HG02798 (cell line): ENCODE results near the gene PEDS1.
"Not testable (repeated sequence)": the region's sequence is repeated elsewhere in the genome, so short reads cannot be mapped to it uniquely, and the experiment has no call there.

ENCODE experiments used
- ATAC-seq: cut with Tn5 transposase; IDR thresholded peaks from one replicate; pipeline ENCODE4 v1.9.1; 2021; ENCODE audit warnings: mild to moderate bottlenecking; ENCODE audit not compliant: unreplicated experiment, poor library complexity

PEDS1 gene

DNA sequence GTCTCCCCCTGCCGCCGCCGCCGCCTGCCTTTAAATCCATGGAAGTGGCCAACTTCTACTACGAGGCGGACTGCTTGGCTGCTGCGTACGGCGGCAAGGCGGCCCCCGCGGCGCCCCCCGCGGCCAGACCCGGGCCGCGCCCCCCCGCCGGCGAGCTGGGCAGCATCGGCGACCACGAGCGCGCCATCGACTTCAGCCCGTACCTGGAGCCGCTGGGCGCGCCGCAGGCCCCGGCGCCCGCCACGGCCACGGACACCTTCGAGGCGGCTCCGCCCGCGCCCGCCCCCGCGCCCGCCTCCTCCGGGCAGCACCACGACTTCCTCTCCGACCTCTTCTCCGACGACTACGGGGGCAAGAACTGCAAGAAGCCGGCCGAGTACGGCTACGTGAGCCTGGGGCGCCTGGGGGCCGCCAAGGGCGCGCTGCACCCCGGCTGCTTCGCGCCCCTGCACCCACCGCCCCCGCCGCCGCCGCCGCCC, 37.6 kb upstream of the PEDS1 start:
- ATAC-seq: peak; percentile 26

DNA sequence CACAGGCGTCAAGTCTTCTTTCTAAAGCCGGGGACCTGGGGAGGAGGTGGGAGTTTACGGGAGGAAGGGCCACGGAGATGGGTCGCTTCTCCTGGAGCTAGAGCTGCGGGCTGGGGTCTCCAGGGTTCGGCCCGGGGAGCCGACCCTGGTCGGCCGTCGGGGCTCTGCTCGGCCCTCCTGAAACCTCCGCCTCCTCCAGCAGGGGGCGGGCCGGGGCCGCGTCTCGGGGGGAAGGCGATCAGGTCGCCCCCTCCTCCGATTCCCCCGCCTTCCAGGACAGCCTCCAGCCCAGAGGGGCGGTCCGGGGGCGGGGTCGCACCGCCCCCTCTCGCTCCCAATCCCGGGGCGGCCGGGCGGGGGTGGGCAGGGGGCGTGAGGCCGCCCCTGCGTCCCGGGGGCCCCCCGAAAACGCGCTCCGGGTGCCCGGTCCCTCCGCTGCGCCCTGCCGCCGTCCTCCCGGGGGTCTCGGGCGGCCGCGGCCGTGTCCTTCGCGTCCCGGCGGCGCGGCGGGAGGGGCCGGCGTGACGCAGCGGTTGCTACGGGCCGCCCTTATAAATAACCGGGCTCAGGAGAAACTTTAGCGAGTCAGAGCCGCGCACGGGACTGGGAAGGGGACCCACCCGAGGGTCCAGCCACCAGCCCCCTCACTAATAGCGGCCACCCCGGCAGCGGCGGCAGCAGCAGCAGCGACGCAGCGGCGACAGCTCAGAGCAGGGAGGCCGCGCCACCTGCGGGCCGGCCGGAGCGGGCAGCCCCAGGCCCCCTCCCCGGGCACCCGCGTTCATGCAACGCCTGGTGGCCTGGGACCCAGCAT, 36.9 kb upstream of the PEDS1 start, which contains the start of gene CEBPB:
CEBPB (plus strand) TSS at position 580 of the 814 bp plus-strand sequence; CDS start at position 784, 204 bp downstream.
- peak; percentile 46 for ATAC-seq

DNA sequence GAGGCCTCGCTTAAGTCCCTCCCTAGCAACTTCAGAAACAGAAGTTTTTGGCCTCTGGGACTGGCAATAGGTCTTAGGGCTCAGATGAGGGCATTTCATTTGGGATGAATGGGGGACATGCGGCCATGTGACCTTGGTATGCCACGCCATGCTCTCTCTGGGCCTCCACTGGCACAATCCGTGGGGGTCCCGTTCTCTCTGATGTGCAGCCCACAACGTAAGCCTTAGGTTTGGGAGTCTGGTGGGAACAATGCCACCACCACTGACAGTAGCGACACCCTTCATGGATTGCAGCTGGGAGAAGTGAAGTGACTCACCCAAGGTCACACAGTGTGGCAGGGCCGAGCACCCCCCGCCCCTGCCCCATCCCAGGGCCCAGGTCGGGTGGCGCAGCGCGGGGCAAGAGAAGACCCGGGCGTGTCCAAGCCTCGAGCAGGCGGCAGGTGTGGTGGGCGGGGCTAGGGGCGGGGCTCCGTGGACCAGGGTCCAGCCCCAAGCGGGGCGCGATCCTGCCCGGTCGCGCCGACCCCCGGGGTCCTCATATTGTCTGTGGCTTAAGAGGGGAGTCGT, 36.2 kb upstream of the PEDS1 start:
- ATAC-seq: no peak

DNA sequence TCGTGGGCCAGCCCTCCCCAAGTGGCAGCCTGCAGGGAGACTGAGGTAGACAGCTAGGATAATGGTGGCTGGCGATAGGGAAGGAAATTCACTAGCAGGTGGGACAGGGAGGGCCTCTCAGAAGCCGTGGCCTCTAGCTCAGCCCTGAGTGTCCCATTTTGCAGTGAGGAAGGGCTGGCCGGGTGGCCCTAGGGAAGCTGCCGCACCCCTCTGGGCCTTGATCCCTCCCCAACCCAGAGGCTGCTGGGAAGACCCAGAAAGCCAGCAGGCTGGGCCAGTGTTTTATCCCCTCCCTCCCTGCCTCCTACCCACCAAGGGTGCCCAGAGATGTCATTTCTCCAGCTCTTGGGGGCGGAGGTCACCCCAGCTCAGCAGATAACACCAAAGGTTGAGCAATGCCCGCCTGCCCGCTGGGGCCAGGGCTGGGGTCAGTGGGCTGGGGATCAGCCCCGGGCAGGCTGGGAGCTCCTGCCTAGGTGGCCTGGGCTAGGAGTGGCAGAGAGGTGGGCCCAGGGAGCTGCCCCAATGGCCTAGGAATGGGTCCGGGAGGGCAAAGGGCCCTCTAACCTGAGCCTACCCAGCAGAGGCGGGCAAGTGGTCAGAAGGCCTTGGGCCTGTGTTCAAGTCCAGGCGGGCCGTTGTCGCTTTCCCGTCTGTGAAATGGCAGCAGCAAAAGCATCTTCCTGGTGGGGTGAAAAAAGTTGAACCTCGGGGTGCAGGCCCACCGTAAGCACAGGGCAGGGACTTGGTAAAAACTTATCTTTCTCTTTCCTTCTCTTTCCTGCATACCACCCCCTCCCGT, 35.6 kb upstream of the PEDS1 start:
- no peak for ATAC-seq

DNA sequence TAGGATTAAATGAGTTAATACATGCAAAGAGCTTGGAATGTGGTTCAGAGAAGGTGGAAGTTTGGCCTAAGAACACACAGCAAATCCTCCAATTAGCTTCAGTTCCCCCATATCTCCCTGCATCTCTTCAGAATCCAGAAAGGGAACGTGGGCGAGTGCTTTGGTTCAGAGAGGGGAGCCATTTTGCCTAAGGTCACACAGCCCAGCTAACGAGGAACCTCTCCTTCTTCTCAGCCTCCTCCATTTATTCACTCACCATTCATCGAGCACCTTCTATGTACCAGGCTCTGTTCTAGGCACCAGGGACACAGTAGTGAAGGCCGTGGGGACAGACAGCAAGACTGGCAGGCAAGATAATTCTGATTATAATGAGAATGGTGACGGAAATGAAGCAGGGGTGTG, 34.8 kb upstream of the PEDS1 start:
- ATAC-seq: no peak

DNA sequence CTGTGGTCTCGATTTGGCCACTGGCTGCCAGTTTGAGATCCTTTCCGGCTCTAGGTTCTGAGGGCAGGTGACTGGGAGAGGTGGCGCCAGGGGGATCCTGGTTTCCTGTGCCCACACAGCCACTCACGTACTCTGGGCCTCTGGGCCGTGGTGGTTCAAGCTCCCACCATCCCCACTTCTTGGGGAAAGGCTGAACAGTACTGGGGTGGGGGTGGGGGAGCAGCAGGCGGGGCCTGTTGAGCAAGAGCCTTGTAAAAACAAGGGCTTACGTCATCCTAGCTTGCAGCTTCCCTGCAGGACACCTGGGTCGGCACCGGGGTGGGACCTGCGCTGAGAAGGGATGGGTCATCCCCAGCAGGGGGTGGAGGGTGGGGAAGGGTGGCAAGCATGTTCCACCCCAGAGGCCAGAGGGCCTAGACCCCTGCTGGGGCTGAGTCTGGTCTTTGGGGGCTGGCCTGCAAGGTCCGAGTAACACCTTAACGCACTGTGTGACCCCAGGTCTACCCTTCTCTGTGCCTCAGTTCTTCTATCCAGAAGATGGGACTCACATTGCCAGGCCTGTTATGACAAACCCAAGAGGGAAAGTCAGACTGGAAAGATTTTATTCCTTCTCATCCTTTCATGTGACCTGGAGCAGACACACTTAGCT, 34.0 kb upstream of the PEDS1 start:
- ATAC-seq: no peak

DNA sequence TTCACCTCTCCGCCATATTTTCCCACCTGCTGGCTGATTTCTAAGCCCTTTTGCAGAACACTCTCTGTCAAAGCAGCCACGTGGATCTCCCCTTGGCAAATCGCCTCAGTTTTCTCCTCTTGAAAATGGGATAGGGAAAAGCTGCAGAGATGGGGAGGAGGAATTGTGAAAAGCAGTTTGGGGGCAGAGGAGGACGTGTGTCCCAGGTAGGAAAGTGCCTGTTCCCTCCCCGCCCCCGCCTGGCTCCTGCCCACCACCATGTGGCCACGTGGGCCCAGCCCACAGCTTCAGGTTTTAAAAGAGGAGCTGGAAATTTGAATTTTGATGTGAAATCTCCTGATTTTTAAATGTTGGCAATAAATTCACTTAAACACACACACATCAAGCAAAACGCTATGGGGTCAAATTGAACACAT, 33.5 kb upstream of the PEDS1 start:
- no peak for ATAC-seq

DNA sequence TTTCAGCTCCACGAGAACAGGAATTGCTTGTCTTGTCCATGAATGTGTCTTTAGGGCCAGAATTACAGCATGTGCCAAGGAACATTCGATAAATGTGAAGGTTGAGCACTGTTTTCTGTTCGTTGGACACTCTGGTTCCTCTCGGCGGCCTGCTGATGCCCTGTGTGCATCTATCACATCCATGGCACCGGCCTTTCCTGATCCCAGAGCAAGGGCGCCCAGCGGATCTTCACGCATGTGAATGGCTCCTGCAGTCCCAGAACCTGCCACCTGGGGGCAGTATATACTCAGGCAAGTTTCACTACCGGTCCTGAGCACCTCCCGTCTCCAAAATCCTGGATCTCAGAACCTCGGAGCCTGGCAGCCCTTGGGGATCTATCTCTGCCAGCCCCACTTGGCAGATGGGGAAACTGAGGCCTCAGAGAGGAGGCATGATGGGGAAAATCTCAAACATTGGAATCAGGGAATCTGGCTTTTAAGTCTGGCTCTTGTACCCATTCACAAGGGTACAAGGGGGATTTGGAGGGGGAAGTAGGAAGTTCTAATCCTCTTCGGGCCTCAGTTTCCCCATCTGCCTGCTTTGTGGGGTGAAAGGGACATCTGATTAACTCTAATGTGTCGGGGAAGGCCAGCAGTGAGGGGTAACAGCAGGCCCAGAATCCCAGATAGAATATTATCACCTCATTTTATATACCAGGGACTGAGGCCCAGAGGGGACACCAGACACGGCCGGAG, 32.8 kb upstream of the PEDS1 start:
- ATAC-seq: no peak

DNA sequence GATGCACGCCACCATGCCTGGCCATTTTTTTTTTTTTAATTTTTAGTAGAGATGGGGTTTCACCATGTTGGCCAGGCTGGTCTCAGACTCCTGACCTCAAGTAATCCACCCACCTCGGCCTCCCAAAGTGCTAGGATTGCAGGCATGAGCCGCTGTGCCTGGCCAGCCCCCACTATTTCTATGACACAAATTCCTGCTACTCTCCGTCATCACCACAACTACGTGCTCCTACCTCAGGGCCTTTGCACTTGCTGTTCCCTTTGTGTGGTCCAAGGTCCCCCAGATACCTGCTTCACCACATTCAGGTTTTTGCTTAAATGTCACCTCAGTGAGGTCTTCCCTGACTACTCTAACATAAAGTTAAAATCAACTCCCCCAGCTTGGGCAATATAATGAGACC, 31.9 kb upstream of the PEDS1 start:
- ATAC-seq: no peak

DNA sequence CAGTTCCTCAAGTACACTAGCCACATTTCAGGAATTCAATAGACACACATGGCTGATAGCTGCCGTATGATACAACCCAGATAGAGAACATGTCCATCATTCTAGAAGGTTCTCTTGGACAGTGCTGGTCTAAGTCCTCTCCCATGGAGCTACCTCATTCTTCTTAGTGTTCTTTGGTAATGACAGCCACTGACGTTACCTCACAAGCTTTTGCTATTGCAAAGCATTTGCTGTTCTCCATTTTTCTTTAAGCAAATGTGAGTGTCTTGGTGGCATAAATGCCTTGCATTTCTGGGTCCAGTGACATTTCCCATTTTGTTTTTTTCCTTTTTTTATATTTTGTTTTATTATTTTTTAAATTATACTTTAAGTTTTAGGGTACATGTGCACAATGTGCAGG, 28.8 kb upstream of the PEDS1 start:
- ATAC-seq: no peak

DNA sequence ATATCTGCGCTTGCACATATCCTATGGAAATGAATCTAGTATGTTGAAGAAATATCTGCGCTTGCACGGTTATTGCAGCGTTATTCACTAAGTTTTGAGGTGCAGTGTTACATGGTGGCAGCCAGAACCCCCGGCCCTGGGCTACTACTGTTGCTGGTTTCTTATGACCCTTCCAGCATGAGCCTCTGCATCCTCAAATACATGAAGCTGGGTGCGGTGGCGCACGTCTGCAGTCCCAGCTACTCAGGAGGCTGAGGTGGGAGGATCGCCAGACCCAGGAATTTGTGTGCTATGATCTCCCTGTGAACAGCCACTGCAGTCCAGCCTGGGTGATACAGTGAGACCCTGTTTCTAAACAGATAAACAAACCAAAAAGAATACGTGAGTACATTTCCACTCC, 27.8 kb upstream of the PEDS1 start:
- ATAC-seq: no peak

DNA sequence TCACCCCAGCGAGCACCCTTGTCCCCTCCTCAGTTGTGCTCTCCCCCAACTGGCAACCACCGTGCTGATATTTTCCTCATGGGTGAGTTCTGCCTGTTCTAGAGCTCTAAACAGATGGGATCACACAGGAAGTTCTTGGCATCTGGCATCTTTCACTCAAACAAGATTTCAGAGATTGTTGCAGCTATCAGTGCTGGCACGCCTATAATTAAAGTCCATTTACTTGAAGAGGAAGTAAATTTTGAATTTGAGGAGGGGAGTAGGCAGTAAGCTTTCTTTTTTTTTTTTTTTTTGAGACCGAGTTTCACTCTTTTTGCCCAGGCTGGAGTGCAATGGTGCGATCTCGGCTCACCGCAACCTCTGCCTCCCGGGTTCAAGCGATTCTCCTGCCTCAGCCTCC, 25.1 kb upstream of the PEDS1 start:
- ATAC-seq: not testable (repeated sequence)

DNA sequence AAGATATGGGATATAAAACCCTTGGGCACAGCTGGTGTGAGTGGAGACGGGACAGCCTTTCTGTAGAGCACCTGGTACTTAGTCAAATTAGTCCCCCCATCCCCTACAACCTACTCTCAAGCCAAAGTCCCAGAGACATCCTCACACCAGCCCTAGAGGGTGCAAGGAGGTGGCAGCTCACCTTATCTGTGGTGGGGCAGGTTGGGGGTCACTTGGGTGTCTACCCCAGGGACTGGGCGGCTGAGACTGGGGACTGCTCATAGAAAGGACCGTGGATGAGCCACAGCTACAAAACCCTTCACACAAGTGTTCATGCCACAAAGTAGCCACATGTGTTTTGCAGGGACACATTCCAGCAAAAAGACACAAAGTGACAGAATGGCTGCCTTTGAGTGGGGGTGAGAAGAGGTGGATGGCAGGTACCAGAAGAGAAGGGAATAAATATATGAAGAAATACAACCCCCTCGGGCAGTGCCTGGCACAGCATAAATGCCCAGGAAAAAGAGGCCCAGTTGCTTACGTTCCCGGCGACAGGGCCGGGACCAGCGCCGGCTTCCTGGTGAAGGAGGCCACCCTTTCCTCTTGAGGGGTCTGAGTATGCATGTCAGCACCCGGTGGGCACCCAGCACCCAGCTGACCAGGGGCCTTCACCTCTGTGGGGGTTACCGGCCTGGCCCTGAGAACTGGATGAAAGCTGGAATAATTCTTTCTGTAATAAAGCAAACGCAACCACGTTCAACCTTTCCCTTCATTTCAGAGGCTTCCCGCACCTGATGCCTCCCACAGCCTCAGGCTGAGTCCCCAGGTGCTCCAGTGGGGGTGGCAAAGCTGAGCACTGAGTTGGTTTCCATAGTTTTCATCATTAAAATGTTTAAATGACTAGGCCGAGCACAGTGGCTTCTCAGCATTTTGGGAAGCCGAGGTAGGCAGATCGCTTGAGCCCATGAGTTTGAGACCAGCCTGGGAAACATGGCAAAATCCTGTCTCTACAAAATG, 22.7 kb upstream of the PEDS1 start:
- ATAC-seq: no peak

DNA sequence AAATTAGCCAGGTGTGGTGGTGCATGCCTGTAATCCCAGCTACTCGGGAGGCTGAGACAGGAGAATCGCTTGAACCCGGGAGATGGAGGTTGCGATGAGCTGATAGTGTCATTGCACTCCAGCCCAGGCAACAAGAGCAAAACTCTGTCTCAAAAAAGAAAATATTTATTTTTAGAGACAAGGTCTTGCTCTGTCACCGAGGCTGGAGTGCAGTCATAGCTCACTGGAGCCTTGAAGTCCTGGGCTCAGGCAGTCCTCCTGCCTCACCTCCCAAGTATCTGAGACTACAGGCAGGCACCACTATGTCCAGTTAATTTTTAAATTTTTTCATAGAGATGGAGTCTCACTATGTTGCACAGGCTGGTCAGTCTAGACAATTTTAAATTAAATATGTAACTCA, 20.9 kb upstream of the PEDS1 start:
- ATAC-seq: no peak

DNA sequence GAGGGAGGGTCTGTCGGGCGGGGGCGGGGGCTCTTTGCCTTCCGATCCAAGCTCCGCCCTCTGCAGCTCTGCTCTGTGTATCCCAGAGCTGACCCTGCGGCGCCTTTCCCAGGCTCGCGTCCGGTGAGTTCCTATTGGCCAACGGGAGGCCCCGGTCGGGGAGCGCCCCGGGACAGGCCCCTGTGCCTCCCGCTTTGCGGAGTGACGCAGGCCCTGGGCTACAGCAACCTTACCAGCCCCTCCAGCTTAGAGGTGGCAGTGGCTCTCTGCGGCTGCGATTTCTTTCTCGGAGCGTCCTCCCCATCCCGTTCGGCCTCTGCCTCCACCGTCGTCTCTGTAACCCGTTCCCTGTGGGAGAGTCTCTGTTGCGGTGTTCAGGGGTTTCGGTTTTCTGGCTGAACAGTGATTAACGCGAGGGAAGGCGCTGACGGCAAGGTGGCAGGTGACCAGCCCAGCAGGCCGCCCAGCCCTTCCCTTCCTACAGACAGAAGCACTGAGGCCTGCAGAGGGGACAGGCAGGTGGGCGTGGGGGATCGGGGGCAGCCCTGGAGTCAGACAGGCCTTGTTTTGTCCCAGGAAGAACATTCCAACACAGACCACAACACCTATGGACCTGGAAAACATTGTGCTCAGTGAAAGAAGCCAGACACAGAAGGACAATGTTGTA, 19.0 kb upstream of the PEDS1 start:
- no peak for ATAC-seq

DNA sequence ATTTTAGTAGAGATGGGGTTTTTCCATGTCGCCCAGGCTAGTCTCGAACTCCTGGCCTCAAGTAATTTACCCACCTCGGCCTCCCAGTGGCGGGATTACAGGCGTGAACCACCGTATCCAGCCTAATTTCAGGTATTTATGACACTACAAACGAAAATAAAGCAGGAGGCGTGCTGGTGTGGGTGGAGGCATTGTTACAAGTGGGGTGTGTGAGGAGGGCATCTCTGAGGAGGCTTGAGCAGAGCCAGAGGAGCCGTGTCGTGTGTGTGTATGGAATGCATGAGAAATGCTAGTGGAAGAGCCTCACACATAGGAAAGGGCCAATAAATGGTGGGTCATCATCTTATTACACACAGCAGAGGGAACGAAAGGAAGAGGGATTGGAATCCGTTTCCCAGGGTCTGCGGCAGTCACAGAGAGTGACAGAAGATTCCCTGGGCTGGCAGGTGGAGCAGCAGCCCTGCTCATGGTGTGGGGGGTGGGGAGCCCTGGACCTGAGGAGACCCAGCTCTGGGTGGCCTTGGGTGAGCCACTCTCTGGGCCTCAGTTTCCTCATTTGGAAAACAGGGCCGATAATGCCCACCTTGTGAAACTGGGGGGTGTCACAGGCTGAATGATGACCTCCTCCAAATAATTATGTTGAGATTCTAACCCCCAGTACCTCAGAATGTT, 17.2 kb upstream of the PEDS1 start:
- no peak for ATAC-seq

DNA sequence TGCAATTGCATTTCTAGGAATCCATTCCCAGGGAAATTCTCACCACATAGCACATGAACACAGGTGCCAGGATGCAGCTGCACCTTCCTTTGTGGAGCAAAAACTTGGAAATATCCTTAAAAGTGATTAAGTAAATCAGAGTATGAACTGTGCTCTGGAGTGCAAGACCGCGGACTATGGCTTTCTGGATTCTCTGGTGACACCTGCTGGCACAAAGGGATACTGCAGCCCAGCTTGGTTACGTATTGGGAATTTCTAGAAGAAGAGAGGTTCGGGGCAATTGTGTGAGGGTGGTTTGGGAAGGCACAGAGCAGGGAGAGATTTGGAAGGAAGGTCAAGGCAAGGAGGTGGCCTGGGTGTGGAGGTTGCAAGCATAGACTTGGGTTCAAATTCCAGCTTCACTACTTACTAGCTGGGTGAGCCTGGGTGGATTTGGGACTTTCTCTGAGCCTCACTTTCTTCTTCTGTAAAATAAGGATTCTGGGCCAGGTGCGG, 15.9 kb upstream of the PEDS1 start:
- ATAC-seq: no peak
